Measurements from ENCODE around the gene ABCC4. TPM values are rescaled to one million over a fixed set of nuclear protein-coding genes. Genes with fewer than 3 reads are reported as not detected.
"Not testable (repeated sequence)": the region's sequence is repeated elsewhere in the genome, so short reads cannot be mapped to it uniquely, and the experiment has no call there.

The ABCC4 gene
- total RNA-seq, 1 donor from 2014 or later = 11.7 TPM

GRCh38 chr13:95295026-95295425 lies 6.2 kb downstream of the ABCC4 start:
- H3K27me3 Mint-ChIP-seq = no peaks in the 10 kb centered on the region
- ChIA-PET POLR2A (interaction anchor here (0.6 kb wide), 1 partner anchor 10 kb away, joined by 4 read pairs; no protein-coding TSS in a partner anchor), CTCF (interaction anchor here (1.2 to 2.6 kb wide), 3 partner anchors 103 to 109 kb away, joined by 3 to 29 read pairs (median 6); no protein-coding TSS in a partner anchor)
- no peak for DNase-seq
- peaks cover 1% of the 10 kb centered on the region for H3K36me3 Mint-ChIP-seq (ENCODE audit: low read depth)
- no peak overlapping the region for H3K4me3 Mint-ChIP-seq
- H3K9me3 Mint-ChIP-seq = no peaks in the 10 kb centered on the region
- intact Hi-C loops (cut with micrococcal nuclease) = no loop called here
- H3K4me1 Mint-ChIP-seq = peaks cover 13% of the 10 kb centered on the region
- ATAC-seq (ENCODE audit: low read depth) = no peak
- H3K27ac Mint-ChIP-seq = no peak overlapping the region
- TF ChIP-seq CTCF (IDR thresholded peaks at IDR 0.05) = no peak

- DNase-seq = no peak
- no peak overlapping the region for H3K27ac Mint-ChIP-seq
- no peak for ATAC-seq (ENCODE audit: low read depth)
- CTCF ChIA-PET = interaction anchor here (1.5 kb wide), 1 partner anchor 103 kb away, joined by 3 read pairs; no protein-coding TSS in a partner anchor
- intact Hi-C loops (cut with micrococcal nuclease) = no loop called here
- no peaks in the 10 kb centered on the region for H3K9me3 Mint-ChIP-seq
- no peak for TF ChIP-seq CTCF (IDR thresholded peaks at IDR 0.05)
- H3K4me3 Mint-ChIP-seq = no peak overlapping the region
- H3K36me3 Mint-ChIP-seq (ENCODE audit: low read depth) = peaks cover 1% of the 10 kb centered on the region
- POLR2A ChIA-PET = no interaction called here
- H3K4me1 Mint-ChIP-seq = no peaks in the 10 kb centered on the region
- no peaks in the 10 kb centered on the region for H3K27me3 Mint-ChIP-seq
These were observed 8.6 kb downstream of the ABCC4 start for GRCh38 chr13:95292622-95293021.

- CTCF ChIA-PET; H3K27me3 Mint-ChIP-seq; H3K36me3 Mint-ChIP-seq (ENCODE audit: low read depth): not testable (repeated sequence)
These were observed 11.3 kb downstream of the ABCC4 start for GRCh38 chr13:95289901-95290300.

GRCh38 chr13:95289020-95289444 lies 12.2 kb downstream of the ABCC4 start:
- CTCF ChIA-PET = no interaction called here

More at GRCh38 chr13:95289901-95290300, 11.3 kb downstream of the ABCC4 start:
- peaks cover 12% of the 10 kb centered on the region for H3K4me1 Mint-ChIP-seq
- H3K9me3 Mint-ChIP-seq; H3K4me3 Mint-ChIP-seq; intact Hi-C loops (cut with micrococcal nuclease); H3K27ac Mint-ChIP-seq; ATAC-seq (ENCODE audit: low read depth); DNase-seq: not testable (repeated sequence)
- POLR2A ChIA-PET = interaction anchor here (0.6 kb wide), 1 partner anchor 133 kb away, joined by 4 read pairs; no protein-coding TSS in a partner anchor

GRCh38 chr13:95284436-95284835 lies 16.8 kb downstream of the ABCC4 start:
- Mint-ChIP-seq H3K36me3 (ENCODE audit: low read depth) (no peaks in the 10 kb centered on the region), H3K9me3 (no peaks in the 10 kb centered on the region), H3K27ac (no peak overlapping the region), H3K4me1 (peaks cover 45% of the 10 kb centered on the region), H3K4me3 (no peak overlapping the region), H3K27me3 (no peaks in the 10 kb centered on the region)
- POLR2A ChIA-PET = no interaction called here
- ATAC-seq (ENCODE audit: low read depth) = no peak
- TF ChIP-seq CTCF (IDR thresholded peaks at IDR 0.05) = no peak
- DNase-seq = no peak
- intact Hi-C loops (cut with micrococcal nuclease) = loop anchor here (5.0 kb wide), 3 partner anchors 47 to 393 kb away; partner anchors contain the start of gene DNAJC3
- CTCF ChIA-PET = no interaction called here

More at GRCh38 chr13:95289020-95289444, 12.2 kb downstream of the ABCC4 start:
- intact Hi-C loops (cut with micrococcal nuclease) = no loop called here
- no peaks in the 10 kb centered on the region for H3K27me3 Mint-ChIP-seq
- no peak for TF ChIP-seq CTCF (IDR thresholded peaks at IDR 0.05)
- peaks cover 1% of the 10 kb centered on the region for H3K36me3 Mint-ChIP-seq (ENCODE audit: low read depth)
- H3K4me3 Mint-ChIP-seq = no peak overlapping the region
- DNase-seq = no peak
- POLR2A ChIA-PET = no interaction called here
- no peak overlapping the region for H3K27ac Mint-ChIP-seq
- H3K9me3 Mint-ChIP-seq = no peaks in the 10 kb centered on the region
- H3K4me1 Mint-ChIP-seq = peaks cover 15% of the 10 kb centered on the region
- no peak for ATAC-seq (ENCODE audit: low read depth)

- Mint-ChIP-seq H3K9me3 (no peaks in the 10 kb centered on the region), H3K27me3 (no peaks in the 10 kb centered on the region), H3K4me1 (peaks cover 39% of the 10 kb centered on the region), H3K36me3 (ENCODE audit: low read depth) (no peaks in the 10 kb centered on the region), H3K4me3 (no peak overlapping the region), H3K27ac (no peak overlapping the region)
- no peak for TF ChIP-seq CTCF (IDR thresholded peaks at IDR 0.05)
- DNase-seq (no peak), ATAC-seq (ENCODE audit: low read depth) (no peak)
- ChIA-PET POLR2A (no interaction called here), CTCF (no interaction called here)
- intact Hi-C loops (cut with micrococcal nuclease) = no loop called here
These were observed 22.2 kb downstream of the ABCC4 start for GRCh38 chr13:95279016-95279415.
